ENCODE results near the gene ZNF425. TPM values are rescaled to one million over a fixed set of nuclear protein-coding genes. Genes with fewer than 3 reads are reported as not detected.
A peak's percentile ranks its signal among the peaks of the same experiment; 100 is the strongest.

Gene ZNF425
- total and polyA plus RNA-seq, 9 of the 15 experiments (the other 6 are each of a cell fraction or from before 2014, with no cell fraction given), result 0.03 to 0.89 (median 0.54) TPM

DNA sequence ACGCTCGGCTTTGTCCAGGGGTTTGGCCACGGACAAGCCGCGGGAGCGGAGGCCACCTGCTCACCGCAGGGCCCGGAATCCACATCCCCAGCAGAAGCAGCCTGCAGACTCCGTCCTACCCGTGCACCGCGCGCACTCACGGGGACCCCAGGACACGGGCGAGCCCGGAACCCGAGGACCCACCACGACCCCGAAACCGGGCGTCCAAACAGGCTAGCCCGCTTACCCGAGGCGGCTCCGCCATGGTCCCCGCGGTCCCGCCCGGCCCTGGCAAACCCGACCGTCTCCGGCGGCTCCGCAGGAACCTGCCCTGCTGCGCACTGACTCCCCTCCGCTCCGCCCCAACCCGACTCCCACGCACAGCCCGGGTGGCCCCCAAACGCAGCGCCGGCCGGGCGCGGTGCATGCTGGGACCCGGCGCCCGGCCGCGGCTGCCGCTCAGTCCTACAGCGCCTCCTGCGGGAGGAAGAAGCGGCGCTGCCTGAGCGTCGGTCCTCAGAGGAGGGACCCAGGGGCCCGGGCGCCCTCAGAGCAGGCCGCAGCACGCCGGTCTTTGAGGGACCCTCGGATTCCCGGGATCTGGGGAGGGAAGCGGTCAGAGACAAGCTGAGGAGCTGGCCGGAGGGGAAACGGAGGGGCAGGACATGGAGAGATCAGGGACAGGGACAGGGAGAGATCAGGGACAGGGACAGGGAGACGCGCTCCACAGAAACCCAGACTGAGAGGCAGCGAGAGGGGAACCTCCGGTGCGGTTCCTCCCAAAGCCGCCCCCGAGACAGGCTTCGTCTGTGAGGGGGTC is 35.5 kb downstream of the ZNF425 start, which contains the start of gene ZNF786 (continued):
- TF ChIP-seq POLR2B (IDR thresholded peaks at IDR 0.05; ENCODE audit: low read depth, partially characterized antibody) (peak; percentile 71), KDM5B (IDR thresholded peaks at IDR 0.05; ENCODE audit: insufficient replicate concordance, low read depth, low read length) (peak; percentile 97), NEUROD1 (IDR thresholded peaks at IDR 0.05; ENCODE audit: borderline replicate concordance, low read depth, low read length, partially characterized antibody) (peak; percentile 80), ZNF12 (CRISPR knock-in tag; IDR thresholded peaks at IDR 0.05) (no peak), CHD1 (IDR thresholded peaks at IDR 0.05; ENCODE audit: low read length) (peak; percentile 63), MEIS2 (IDR thresholded peaks at IDR 0.05; ENCODE audit: partially characterized antibody) (no peak), PCBP1 (IDR thresholded peaks at IDR 0.05; ENCODE audit: low read depth, low read length, poor library complexity, severe bottlenecking) (peak; percentile 62), SIRT6 (IDR thresholded peaks at IDR 0.05; ENCODE audit: low read depth, low read length) (no peak), ARID1B (IDR thresholded peaks at IDR 0.05) (peak; percentile 33), FOXA1 (IDR thresholded peaks at IDR 0.05; ENCODE audit: borderline replicate concordance) (no peak), SRSF3 (IDR thresholded peaks at IDR 0.05; ENCODE audit: insufficient read depth, low read length) (no peak), SREBF1 (IDR thresholded peaks at IDR 0.05; ENCODE audit: borderline replicate concordance, low read depth, low read length) (no peak), ZBTB17 (CRISPR knock-in tag; IDR thresholded peaks at IDR 0.05) (no peak; the same call in none of the 2 replicates), PYGO2 (tag; IDR thresholded peaks at IDR 0.05) (no peak), ZNF764 (CRISPR knock-in tag; IDR thresholded peaks at IDR 0.05; ENCODE audit: low read depth) (no peak), TCF7L2 (IDR thresholded peaks at IDR 0.05; ENCODE audit: low read depth, low read length) (no peak)
- TF ChIP-seq, protein P1, sequence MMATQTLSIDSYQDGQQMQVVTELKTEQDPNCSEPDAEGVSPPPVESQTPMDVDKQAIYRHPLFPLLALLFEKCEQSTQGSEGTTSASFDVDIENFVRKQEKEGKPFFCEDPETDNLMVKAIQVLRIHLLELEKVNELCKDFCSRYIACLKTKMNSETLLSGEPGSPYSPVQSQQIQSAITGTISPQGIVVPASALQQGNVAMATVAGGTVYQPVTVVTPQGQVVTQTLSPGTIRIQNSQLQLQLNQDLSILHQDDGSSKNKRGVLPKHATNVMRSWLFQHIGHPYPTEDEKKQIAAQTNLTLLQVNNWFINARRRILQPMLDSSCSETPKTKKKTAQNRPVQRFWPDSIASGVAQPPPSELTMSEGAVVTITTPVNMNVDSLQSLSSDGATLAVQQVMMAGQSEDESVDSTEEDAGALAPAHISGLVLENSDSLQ (IDR thresholded peaks at IDR 0.05), result no peak
- TF ChIP-seq, protein P2, sequence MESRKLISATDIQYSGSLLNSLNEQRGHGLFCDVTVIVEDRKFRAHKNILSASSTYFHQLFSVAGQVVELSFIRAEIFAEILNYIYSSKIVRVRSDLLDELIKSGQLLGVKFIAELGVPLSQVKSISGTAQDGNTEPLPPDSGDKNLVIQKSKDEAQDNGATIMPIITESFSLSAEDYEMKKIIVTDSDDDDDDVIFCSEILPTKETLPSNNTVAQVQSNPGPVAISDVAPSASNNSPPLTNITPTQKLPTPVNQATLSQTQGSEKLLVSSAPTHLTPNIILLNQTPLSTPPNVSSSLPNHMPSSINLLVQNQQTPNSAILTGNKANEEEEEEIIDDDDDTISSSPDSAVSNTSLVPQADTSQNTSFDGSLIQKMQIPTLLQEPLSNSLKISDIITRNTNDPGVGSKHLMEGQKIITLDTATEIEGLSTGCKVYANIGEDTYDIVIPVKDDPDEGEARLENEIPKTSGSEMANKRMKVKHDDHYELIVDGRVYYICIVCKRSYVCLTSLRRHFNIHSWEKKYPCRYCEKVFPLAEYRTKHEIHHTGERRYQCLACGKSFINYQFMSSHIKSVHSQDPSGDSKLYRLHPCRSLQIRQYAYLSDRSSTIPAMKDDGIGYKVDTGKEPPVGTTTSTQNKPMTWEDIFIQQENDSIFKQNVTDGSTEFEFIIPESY (CRISPR knock-in tag; IDR thresholded peaks at IDR 0.05), result peak; percentile 90
- TF ChIP-seq, protein P3, sequence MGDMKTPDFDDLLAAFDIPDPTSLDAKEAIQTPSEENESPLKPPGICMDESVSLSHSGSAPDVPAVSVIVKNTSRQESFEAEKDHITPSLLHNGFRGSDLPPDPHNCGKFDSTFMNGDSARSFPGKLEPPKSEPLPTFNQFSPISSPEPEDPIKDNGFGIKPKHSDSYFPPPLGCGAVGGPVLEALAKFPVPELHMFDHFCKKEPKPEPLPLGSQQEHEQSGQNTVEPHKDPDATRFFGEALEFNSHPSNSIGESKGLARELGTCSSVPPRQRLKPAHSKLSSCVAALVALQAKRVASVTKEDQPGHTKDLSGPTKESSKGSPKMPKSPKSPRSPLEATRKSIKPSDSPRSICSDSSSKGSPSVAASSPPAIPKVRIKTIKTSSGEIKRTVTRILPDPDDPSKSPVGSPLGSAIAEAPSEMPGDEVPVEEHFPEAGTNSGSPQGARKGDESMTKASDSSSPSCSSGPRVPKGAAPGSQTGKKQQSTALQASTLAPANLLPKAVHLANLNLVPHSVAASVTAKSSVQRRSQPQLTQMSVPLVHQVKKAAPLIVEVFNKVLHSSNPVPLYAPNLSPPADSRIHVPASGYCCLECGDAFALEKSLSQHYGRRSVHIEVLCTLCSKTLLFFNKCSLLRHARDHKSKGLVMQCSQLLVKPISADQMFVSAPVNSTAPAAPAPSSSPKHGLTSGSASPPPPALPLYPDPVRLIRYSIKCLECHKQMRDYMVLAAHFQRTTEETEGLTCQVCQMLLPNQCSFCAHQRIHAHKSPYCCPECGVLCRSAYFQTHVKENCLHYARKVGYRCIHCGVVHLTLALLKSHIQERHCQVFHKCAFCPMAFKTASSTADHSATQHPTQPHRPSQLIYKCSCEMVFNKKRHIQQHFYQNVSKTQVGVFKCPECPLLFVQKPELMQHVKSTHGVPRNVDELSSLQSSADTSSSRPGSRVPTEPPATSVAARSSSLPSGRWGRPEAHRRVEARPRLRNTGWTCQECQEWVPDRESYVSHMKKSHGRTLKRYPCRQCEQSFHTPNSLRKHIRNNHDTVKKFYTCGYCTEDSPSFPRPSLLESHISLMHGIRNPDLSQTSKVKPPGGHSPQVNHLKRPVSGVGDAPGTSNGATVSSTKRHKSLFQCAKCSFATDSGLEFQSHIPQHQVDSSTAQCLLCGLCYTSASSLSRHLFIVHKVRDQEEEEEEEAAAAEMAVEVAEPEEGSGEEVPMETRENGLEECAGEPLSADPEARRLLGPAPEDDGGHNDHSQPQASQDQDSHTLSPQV (IDR thresholded peaks at IDR 0.05), result no peak; the same call in none of the 2 replicates
- TF ChIP-seq, protein P4, sequence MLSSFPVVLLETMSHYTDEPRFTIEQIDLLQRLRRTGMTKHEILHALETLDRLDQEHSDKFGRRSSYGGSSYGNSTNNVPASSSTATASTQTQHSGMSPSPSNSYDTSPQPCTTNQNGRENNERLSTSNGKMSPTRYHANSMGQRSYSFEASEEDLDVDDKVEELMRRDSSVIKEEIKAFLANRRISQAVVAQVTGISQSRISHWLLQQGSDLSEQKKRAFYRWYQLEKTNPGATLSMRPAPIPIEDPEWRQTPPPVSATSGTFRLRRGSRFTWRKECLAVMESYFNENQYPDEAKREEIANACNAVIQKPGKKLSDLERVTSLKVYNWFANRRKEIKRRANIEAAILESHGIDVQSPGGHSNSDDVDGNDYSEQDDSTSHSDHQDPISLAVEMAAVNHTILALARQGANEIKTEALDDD (IDR thresholded peaks at IDR 0.05), result no peak

Measured in K562 (cell line).